Motor neuron (in vitro differentiated cells): ENCODE measurements around the gene STXBP1. TPM values are rescaled to one million over a fixed set of nuclear protein-coding genes. Genes with fewer than 3 reads are reported as not detected.

ENCODE experiments used
- ATAC-seq, 8 experiments: fragments of 200-7000 bp; cut with Tn5 transposase; replicated peaks in 6 of 8; 2 replicates each; pipeline ENCODE4 v1.8.0; 2021; ENCODE audit warnings: mild to moderate bottlenecking in 8 of 8, moderate library complexity in 8 of 8
- H3K27ac ChIP-seq, 2 donors: fragments of 250-450 bp; sonication (Bioruptor Pico); 2 replicates each; pipeline ENCODE4 v1.9.0; 2021; ENCODE audit warnings: antibody characterized with exemption in 2 of 2, mild to moderate bottlenecking in 2 of 2, moderate library complexity in 1 of 2
- H3K4me1 ChIP-seq, 2 donors: fragments of 250-450 bp; sonication (Bioruptor Pico); replicated peaks in 1 of 2; 2 replicates each; pipeline ENCODE4 v1.6.1; 2021; ENCODE audit warnings: antibody characterized with exemption in 2 of 2, mild to moderate bottlenecking in 2 of 2, moderate library complexity in 1 of 2
- H3K4me3 ChIP-seq, 5 donors: fragments of 250-450 bp; sonication (Bioruptor Pico); 2 replicates each; pipeline ENCODE4 v1.9.0; 2021; ENCODE audit warnings: antibody characterized with exemption in 5 of 5, mild to moderate bottlenecking in 5 of 5, moderate library complexity in 4 of 5
- WGBS, 10 experiments: fragments of 450-650 bp; shearing (Covaris generic); methylation state at CpG; one replicate each; pipeline ENCODE4 v1.0.0; 2022; 5-methylcytosine and 5-hydroxymethylcytosine counted together
- in situ Hi-C, 9 experiments: fragments of 400-800 bp; cut with MboI; loops; one replicate each; pipeline ENCODE4 v1.15.0; 2021; ENCODE audit warnings: low sequenced_read_pairs in 9 of 9, low pct_unique_long_range_greater_than_20kb in 2 of 9; ENCODE audit not compliant: unreplicated experiment in 9 of 9
- total RNA-seq, 8 experiments: library from RNA; unstranded; fragments of 300-600 nt; gene quantifications; 2 replicates each; pipeline versions ENCODE4 v1.2.3 to v1.2.4, GENCODE V29; 2022

The STXBP1 gene
- total RNA-seq, 8 experiments from 2014 or later, result 21.1 to 77.4 (median 41.4) TPM

DNA sequence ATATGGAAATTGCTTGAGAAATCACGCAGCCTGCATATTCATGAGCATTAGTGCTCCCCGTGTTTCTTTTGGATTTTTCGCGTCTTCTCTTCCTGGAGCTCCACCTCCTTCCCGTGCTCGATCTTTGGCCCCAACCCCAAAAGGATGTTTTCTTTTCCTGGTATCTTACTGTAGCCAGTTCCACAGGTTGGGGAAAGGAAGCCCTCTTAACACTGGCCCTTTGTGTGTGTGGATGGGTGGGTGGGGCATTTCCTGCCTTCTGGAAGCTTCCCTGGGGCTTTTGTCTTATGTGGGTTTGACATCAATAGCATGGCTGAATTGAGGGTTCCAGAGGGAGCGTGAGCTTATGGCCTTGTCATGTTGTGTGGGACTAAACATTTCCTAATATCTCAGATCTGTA, 21.9 kb downstream of the STXBP1 start:
- no peak overlapping the region for H3K4me3 ChIP-seq
- peaks cover 9% of the 10 kb centered on the region in 2 donors for H3K4me1 ChIP-seq
- in situ Hi-C loops, result no loop called here
- WGBS, 10 experiments, result 20 to 100% (median 71%) methylated on average over 1 to 6 of the region's 7 CpGs; no CpG with 5 or more reads in 1 of the 10 experiments
- peak in 1 of 8 experiments; percentile 48 for ATAC-seq
- H3K27ac ChIP-seq, result peak overlapping the region in 1 of 2 donors; percentile 51

DNA sequence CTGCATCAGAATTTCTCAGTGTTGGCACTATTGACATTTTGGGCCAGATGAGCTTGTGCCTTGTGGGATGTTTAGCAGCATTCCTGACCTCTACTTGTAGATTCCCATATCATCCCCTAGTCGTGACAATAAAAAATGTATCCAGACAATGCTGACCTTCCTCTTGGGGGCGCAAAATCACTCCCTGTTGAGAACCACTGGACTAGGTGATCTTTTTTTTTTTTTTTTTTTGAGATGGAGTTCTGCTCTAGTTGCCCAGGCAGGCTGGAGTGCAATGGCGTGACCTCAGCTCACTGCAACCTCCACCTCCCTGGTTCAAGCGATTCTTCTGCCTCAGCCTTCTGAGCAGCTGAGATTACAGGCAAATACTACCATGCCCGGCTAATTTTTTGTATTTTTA, 22.6 kb downstream of the STXBP1 start:
- 60 to 100% (median 92%) methylated on average over 1 to 5 of the region's 5 CpGs; no CpG with 5 or more reads in 1 of the 10 experiments for WGBS, 10 experiments

DNA sequence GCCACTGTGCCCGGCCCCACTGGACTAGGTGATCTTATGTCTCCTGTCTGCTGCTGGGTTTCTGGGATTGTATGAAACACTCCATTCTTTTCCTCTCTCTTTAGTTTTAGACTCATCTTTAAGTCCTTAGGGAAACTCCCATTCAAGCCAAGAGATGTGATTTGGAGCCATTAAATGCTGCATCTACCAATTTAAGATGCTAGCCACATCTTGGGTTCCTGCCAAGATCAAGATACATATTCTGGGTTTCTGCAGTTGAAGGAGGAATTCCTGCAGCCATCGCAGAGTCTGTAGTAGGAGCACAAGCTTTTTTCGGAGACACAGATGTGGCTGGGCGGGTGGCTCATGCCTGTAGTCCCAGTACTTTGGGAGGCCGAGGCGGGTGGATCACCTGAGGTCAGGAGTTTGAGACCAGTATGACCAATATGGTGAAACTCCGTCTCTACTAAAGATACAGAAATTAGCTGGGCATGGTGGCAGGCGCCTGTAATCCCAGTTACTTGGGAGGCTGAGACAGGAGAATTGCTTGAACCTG, 23.2 kb downstream of the STXBP1 start:
- no peak overlapping the region for H3K27ac ChIP-seq
- ATAC-seq, result no peak
- in situ Hi-C loops, result no loop called here
- 40 to 100% (median 90%) methylated on average over 2 to 5 of the region's 8 CpGs; no CpG with 5 or more reads in 4 of the 10 experiments for WGBS, 10 experiments
- peaks cover 5 to 8% of the 10 kb centered on the region in 2 donors for H3K4me1 ChIP-seq
- no peak overlapping the region for H3K4me3 ChIP-seq

More for the DNA sequence above, 22.6 kb downstream of the STXBP1 start:
- no peak overlapping the region for H3K27ac ChIP-seq
- peaks cover 5 to 8% of the 10 kb centered on the region in 2 donors for H3K4me1 ChIP-seq
- ATAC-seq, result no peak
- H3K4me3 ChIP-seq, result no peak overlapping the region
- in situ Hi-C loops, result no loop called here

DNA sequence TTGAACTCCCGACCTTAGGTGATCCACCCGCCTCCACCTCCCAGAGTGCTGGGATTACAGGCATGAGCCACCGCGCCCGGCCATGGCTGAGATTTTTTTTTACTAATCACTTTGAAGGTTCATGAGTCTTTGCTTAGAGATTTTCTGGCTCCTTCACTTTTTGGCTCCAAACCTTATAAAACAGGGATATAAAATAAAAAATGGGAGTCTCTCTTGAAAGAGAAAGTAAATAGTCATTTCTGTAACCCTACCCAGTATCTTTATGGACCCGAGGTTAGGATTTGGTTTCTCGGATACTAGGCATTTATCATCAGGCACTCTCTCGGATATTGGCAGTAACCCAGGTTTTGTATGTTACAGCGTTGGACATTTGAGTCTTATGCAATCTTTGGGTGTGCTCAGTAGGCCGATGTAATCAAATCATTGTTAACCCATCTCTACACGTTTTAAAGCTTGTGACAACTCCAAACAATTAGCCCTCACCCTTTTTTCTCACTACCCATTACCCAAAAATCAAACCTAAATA, 25.3 kb downstream of the STXBP1 start:
- peak in 6 of 8 experiments; percentile 33 to 97 (median 82) for ATAC-seq
- Histone ChIP-seq H3K4me3 (no peak overlapping the region), H3K4me1 (peaks cover 5 to 8% of the 10 kb centered on the region in 2 donors), H3K27ac (no peak overlapping the region)
- in situ Hi-C loops, result no loop called here
- 0 to 85% (median 61%) methylated on average over 1 to 8 of the region's 11 CpGs for WGBS, 10 experiments

DNA sequence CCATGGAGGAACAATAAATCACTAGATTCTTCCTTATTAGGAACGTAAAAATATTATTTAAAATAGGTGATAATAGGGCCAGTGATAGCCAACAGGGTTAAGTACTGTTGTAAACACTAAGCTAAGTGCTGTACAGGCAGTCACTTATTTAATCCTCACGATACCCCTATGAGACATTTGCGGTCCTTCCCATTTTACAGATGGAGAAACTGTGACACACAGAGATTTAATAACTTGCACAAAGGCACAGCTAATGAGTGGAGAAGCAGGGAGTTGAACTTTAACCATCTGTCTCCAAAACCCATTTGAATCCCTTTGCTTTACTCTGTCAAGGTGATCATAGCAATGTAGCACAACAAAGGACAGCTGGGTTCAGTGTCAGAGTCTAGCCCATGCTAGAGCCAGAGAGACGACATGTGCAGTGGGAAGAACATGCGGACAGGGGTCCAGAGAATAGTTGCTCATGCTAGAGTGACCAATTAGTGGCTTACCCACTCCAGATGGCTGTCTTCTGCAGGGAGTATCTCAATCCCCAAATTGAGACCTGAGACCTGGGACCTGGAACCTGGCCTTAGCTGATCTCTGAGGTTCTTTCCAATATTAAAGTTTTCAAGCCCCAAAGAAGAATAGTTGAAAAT, 28.9 kb downstream of the STXBP1 start:
- ATAC-seq, result no peak
- Histone ChIP-seq H3K4me1 (peaks cover 0 to 6% of the 10 kb centered on the region in 2 donors), H3K4me3 (no peak overlapping the region), H3K27ac (no peak overlapping the region)
- WGBS, 10 experiments, result 58 to 100% (median 89%) methylated on average over 2 to 5 of the region's 5 CpGs; no CpG with 5 or more reads in 2 of the 10 experiments
- in situ Hi-C loops, result no loop called here

DNA sequence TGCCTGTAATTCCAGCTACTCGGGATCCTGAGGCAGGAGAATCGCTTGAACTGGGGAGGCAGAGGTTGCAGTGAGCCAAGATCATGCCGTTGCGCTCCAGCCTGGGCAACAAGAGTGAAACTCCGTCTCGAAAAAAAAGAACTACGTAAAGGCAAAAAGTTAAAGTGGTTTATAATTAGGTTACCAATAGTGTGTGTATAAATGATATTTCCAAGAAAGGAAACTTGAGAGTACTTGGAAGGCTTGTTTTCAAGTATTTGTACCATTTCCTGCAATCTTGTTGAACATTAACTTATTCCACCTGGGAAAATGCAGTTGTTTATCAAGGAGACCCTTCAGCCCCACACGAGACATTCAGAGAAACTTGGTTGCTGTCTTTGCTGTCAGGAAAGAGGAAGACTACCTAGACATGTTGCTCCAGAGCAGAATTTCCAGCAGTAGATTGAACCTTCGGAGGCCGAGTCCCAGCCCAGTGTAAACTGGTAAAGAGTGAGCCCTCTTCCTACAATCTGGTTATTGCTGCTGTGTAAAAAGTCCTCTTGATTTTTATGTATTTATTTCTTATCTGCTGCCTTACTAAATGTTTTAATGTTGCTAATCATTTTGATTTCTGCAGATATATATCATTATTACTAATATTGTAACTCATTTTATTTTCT, 30.1 kb downstream of the STXBP1 start:
- Histone ChIP-seq H3K4me3 (no peak overlapping the region), H3K4me1 (peaks cover 0 to 5% of the 10 kb centered on the region in 2 donors), H3K27ac (no peak overlapping the region)
- in situ Hi-C loops, result no loop called here
- ATAC-seq, result no peak
- WGBS, 10 experiments, result 44 to 90% (median 74%) methylated on average over 1 to 10 of the region's 10 CpGs; no CpG with 5 or more reads in 1 of the 10 experiments

DNA sequence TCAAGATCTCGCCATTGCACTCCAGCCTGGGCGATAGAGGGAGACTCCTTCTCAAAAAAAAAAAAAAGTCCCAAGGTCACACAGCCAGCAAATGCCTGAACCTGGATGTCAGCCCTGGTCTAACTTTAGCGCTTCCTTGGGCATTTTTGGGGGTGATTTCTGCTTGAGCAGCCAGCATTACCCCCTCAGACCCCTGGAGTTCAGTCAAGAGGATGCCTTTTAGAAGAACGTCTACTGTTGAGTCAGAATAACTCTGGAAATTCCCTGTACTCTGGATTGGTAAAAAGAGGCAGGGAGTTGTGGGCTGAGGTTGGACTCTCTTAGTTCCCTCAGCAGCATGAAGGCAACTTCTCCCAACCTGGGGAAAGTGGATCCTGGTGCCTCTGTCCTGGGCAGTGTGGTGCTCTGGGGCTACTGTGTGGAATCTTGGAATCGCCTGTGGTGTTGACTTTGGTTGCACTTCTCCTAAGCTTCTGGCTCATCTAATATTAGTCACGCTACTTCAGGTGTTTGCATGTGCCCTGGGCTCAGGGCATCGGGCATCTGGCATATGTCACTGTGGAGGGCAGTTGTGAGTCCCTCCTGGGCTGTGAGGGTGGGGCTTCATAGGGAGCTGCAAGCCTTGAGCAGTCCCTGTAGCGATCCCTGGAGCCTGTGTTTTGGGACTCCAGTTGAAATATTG, 32.2 kb downstream of the STXBP1 start:
- H3K27ac ChIP-seq, result no peak overlapping the region
- WGBS, 10 experiments, result 80 to 100% (median 94%) methylated on average over 1 to 5 of the region's 8 CpGs; no CpG with 5 or more reads in 2 of the 10 experiments
- no peak for ATAC-seq
- H3K4me1 ChIP-seq, result no peaks in the 10 kb centered on the region
- in situ Hi-C loops, result no loop called here
- no peak overlapping the region for H3K4me3 ChIP-seq

DNA sequence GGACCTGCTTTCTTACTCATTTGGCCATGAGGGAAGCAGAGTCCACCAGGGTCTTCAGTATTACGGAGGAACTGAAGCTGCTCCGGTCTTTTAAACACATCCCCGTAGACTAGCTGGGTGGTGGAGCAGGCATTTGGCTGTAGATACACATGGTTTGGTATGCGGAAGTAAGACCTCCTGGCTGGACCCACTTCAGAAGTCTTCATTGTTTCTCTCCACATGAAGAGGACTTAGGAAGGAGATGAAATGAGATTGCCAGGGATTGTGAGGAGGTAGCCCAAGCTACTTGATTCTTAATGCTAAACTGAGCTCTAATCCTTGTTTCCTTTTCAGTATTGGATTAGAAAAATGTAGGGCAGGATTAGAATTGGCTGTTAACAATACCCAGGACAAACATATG, 32.9 kb downstream of the STXBP1 start:
- H3K4me1 ChIP-seq, result no peaks in the 10 kb centered on the region
- in situ Hi-C loops, result no loop called here
- no peak for ATAC-seq
- no peak overlapping the region for H3K4me3 ChIP-seq
- WGBS, 10 experiments, result 58 to 100% (median 83%) methylated on average over 1 to 4 of the region's 4 CpGs; no CpG with 5 or more reads in 4 of the 10 experiments
- H3K27ac ChIP-seq, result no peak overlapping the region

DNA sequence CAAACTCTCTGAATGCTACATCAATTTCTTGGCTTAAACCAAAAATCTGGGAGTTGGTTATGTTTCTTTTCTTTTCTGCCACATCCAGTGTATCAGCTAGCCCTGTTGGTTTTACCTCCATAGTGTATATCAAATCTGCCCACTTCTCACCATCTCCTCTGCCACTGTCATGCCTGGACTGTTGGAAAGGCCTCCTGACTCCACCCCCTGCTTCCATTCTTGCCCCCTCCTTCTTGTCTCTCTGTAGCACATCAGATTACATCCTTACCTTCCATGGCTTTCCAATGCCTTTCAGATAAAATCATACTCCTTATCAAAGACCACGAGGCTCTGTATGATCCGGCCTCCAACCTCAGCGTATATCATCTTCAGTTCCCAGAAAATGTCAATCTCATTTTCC, 35.4 kb downstream of the STXBP1 start:
- no peak for ATAC-seq
- in situ Hi-C loops, result no loop called here
- Histone ChIP-seq H3K4me1 (no peaks in the 10 kb centered on the region), H3K27ac (no peak overlapping the region), H3K4me3 (no peak overlapping the region)
- WGBS, 10 experiments, result 48 to 100% (median 94%) methylated on average over 1 to 3 of the region's 3 CpGs

DNA sequence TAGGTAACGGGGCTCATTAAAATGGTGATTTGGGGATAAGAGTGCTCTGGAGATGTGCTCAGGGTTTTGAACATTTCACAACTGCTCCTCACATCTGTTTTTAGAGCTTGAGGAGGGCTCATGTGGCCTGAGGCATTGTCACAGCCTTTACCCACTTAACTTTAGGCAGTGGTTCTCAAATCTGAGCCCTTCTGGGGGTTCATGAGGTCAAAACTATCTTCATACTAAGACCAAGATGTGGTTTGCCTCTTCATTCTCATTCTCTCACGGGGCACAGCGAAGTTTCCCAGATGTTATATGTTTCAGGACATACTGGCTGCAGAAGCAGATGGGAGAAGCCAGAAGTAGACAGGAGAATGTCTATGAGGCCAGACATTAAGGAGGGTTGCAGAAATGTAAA, 38.4 kb downstream of the STXBP1 start:
- H3K4me3 ChIP-seq, result no peak overlapping the region
- no peak for ATAC-seq
- H3K4me1 ChIP-seq, result no peaks in the 10 kb centered on the region
- WGBS, 10 experiments, result 28 to 100% (median 93%) methylated on average over 2 of the region's 3 CpGs; no CpG with 5 or more reads in 4 of the 10 experiments
- H3K27ac ChIP-seq, result no peak overlapping the region
- in situ Hi-C loops, result no loop called here

DNA sequence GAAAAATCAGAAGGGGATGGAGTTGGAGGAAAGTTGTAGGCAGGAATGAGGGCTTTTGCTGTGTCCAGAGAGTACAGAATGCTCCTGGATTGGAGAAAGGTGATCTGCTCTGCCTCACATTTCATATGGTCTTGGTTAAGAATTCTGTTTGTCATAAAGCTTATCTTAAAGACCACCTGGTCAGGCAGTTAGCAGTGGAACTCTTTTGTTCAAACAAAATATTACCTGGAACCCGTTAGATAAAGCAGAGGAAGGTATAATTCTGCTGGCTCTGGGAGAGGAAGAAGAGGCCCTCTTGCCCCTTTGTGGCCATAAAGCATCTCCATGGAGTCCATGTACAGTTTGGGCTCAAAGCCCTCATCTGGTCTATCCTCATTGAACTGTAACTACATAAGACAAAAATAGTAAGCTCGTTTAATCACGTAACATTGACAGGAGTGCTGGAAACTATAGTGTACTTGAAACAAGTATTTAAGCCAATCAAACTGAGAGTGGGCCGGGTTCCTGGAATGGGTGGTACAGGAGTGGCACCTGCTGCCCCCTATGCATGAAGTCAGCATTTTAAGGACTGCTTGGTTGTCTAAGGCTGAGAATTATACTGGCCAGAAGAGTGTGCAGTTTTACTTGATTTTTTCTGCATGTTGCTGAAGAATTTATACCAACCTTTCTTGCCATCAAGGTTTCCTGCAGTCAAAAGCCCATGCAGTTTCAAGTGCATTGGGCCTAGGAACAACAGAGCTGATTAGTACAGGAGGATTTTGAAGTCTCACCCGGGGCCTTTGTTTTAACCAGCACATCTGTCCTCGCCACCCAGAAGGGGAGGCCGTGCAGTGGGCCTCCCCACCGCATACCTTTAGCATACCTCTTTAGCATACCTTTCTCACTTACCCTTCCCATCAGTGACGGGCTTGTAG, 39.9 kb downstream of the STXBP1 start:
- no peak for ATAC-seq
- in situ Hi-C loops, result no loop called here
- no peak overlapping the region for H3K4me3 ChIP-seq
- H3K4me1 ChIP-seq, result no peaks in the 10 kb centered on the region
- no peak overlapping the region for H3K27ac ChIP-seq
- WGBS, 10 experiments, result 33 to 100% (median 86%) methylated on average over 1 to 5 of the region's 9 CpGs

DNA sequence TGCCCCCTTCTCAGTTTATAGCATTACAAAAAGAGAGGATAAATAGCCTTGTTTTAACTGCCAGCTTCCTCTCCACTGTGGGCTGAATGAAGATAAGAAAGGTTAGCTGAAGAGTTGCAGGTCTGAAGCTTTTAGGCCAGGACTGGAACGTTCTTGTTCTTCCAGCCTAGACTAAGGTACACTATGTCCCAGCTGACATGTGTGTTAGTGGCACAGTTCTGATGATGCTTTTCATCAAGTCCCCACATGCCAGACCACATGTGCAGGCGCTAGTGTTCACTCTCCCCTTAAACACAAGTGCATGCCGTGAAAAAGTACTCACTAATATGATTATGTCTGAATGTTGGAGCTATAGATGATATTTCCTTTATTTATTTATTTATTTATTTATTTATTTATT, 40.7 kb downstream of the STXBP1 start:
- no peak overlapping the region for H3K27ac ChIP-seq
- no peak for ATAC-seq
- no peaks in the 10 kb centered on the region for H3K4me1 ChIP-seq
- in situ Hi-C loops, result no loop called here
- 40 to 100% (median 84%) methylated on average over 1 to 3 of the region's 3 CpGs; no CpG with 5 or more reads in 2 of the 10 experiments for WGBS, 10 experiments
- no peak overlapping the region for H3K4me3 ChIP-seq
